Measurements from ENCODE around the gene CORO6. TPM values are rescaled to one million over a fixed set of nuclear protein-coding genes. Genes with fewer than 3 reads are reported as not detected.
A peak's percentile ranks its signal among the peaks of the same experiment; 100 is the strongest.

Gene CORO6
- polyA plus RNA-seq, 3 donors = 1.3 TPM; not detected in 2

DNA sequence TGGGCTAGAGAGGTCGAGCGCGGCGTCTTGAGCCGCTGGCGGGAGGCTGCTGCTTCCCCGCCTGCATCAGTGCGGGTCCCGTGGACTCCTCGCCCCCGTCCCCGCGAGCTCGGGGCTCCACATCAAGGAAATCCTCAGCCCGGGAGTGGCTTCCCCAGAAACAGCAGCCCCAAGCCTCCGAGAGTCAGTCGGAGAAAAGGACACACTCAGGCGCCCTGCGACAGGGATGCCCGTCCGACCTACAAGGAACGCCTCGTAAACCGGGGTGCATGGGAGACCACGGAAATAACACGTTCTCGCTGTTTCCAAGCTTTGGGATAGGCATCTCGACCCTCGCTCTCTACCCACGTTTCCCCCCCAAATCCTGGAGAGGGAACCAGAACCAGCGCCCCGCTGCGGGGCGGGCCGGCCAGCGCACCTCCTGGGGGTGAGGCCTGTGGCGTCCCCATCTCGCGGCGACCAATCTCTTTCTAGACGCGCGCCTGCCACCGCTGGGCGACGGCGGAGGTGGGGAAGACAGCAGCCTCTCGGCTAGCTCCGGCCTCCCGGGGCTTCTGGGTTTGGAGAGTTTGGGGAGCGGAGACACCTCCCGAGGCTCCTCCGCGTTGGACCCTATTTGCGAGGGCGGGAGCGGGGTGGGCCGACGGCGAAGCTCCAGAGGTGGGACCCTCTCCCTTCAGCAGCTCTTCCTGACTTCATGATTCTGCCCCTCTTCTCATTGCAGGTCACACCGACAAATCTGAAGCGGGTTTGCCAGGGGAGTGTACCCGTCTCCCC lies 55.0 kb downstream of the CORO6 start:
- Mint-ChIP-seq H3K27me3 (ENCODE audit: low read depth in 3 of 3) (peaks cover 0 to 7% (median 2%) of the 10 kb centered on the region in 3 donors), H3K4me3 (peak overlapping the region; percentile 95 to 97), H3K4me1 (peaks cover 43% of the 10 kb centered on the region), H3K27ac (peak overlapping the region; percentile 75 to 95 (median 91)), H3K36me3 (peaks cover 15 to 18% of the 10 kb centered on the region in 2 donors), H3K9me3 (no peaks in the 10 kb centered on the region)
- Histone ChIP-seq H3K9me3 (replicated peaks in 1 of 2; ENCODE audit: control insufficient read depth in 1 of 2, insufficient read depth in 1 of 2, low read length in 2 of 2) (no peaks in the 10 kb centered on the region), H2AFZ (ENCODE audit: insufficient read depth, low read depth, low read length, poor library complexity, severe bottlenecking) (peak overlapping the region; percentile 96), H3K27ac (ENCODE audit: low read depth in 1 of 2, low read length in 2 of 2) (peak overlapping the region; percentile 64 to 70), H4K20me1 (ENCODE audit: insufficient read depth, low read length) (peaks cover 18% of the 10 kb centered on the region), H3K4me2 (replicated peaks; ENCODE audit: extremely low read depth, low read length, poor library complexity, severe bottlenecking) (peak overlapping the region; percentile 100), H3K9ac (ENCODE audit: insufficient read depth, low read length, poor library complexity, severe bottlenecking) (peak overlapping the region; percentile 57), H3K4me3 (replicated peaks in 1 of 3; ENCODE audit: low read depth in 2 of 3, low read length in 3 of 3) (peak overlapping the region; percentile 76 to 97 (median 87)), H3K27me3 (ENCODE audit: control insufficient read depth in 2 of 2, insufficient read depth in 2 of 2, low read length in 2 of 2) (no peaks in the 10 kb centered on the region), H3K79me2 (ENCODE audit: insufficient read depth, low read length) (peaks cover 37% of the 10 kb centered on the region), H3K4me1 (ENCODE audit: control insufficient read depth in 1 of 2, insufficient read depth in 2 of 2, low read length in 2 of 2) (peaks cover 35 to 45% of the 10 kb centered on the region in 2 donors), H3K36me3 (replicated peaks in 1 of 2; ENCODE audit: control insufficient read depth in 1 of 2, insufficient read depth in 2 of 2, low read length in 2 of 2) (no peaks in the 10 kb centered on the region)
- intact Hi-C loops (cut with micrococcal nuclease) = loop anchor here (10.0 kb wide), 2 partner anchors 47 to 203 kb away; no protein-coding TSS in a partner anchor
- DNase-seq = peak; percentile 23 to 48 (median 46)
- TF ChIP-seq, protein P1, sequence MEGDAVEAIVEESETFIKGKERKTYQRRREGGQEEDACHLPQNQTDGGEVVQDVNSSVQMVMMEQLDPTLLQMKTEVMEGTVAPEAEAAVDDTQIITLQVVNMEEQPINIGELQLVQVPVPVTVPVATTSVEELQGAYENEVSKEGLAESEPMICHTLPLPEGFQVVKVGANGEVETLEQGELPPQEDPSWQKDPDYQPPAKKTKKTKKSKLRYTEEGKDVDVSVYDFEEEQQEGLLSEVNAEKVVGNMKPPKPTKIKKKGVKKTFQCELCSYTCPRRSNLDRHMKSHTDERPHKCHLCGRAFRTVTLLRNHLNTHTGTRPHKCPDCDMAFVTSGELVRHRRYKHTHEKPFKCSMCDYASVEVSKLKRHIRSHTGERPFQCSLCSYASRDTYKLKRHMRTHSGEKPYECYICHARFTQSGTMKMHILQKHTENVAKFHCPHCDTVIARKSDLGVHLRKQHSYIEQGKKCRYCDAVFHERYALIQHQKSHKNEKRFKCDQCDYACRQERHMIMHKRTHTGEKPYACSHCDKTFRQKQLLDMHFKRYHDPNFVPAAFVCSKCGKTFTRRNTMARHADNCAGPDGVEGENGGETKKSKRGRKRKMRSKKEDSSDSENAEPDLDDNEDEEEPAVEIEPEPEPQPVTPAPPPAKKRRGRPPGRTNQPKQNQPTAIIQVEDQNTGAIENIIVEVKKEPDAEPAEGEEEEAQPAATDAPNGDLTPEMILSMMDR (IDR thresholded peaks at IDR 0.05) = peak; percentile 64
- WGBS (ENCODE audit: insufficient coverage) = under 1% methylated on average over 54 of the region's 63 CpGs

DNA sequence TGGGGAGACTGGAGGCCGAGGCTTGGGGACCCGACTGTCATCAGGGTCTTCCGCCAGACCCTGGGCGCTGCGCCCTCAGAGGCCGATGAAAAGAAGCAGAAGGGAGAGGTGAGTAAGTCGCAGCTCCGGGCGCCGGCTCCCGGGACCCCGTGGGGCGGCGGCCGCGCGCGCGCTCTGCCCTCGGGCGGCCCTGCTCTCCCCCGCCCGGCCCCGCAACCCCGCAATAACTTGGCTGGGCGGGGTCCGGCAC lies 55.5 kb downstream of the CORO6 start:
- Histone ChIP-seq H3K9ac (ENCODE audit: insufficient read depth, low read length, poor library complexity, severe bottlenecking) (peak overlapping the region; percentile 57), H3K4me1 (ENCODE audit: control insufficient read depth in 1 of 2, insufficient read depth in 2 of 2, low read length in 2 of 2) (peaks cover 40 to 45% of the 10 kb centered on the region in 2 donors)

More for the DNA sequence above, 55.5 kb downstream of the CORO6 start:
- Mint-ChIP-seq H3K27ac (peak overlapping the region in 2 of 7 donors; percentile 50 to 68), H3K27me3 (ENCODE audit: low read depth in 3 of 3) (peaks cover 0 to 7% (median 2%) of the 10 kb centered on the region in 3 donors), H3K36me3 (peaks cover 19 to 23% of the 10 kb centered on the region in 2 donors), H3K4me3 (peak overlapping the region; percentile 95 to 97), H3K4me1 (peaks cover 48% of the 10 kb centered on the region), H3K9me3 (no peaks in the 10 kb centered on the region)
- Histone ChIP-seq H2AFZ (ENCODE audit: insufficient read depth, low read depth, low read length, poor library complexity, severe bottlenecking) (peak overlapping the region; percentile 96), H3K27me3 (ENCODE audit: control insufficient read depth in 2 of 2, insufficient read depth in 2 of 2, low read length in 2 of 2) (no peaks in the 10 kb centered on the region), H3K27ac (ENCODE audit: low read depth in 1 of 2, low read length in 2 of 2) (no peak overlapping the region), H3K79me2 (ENCODE audit: insufficient read depth, low read length) (peaks cover 41% of the 10 kb centered on the region), H4K20me1 (ENCODE audit: insufficient read depth, low read length) (peaks cover 16% of the 10 kb centered on the region), H3K36me3 (replicated peaks in 1 of 2; ENCODE audit: control insufficient read depth in 1 of 2, insufficient read depth in 2 of 2, low read length in 2 of 2) (no peaks in the 10 kb centered on the region), H3K4me2 (replicated peaks; ENCODE audit: extremely low read depth, low read length, poor library complexity, severe bottlenecking) (peak overlapping the region; percentile 100), H3K4me3 (replicated peaks in 1 of 3; ENCODE audit: low read depth in 2 of 3, low read length in 3 of 3) (peak overlapping the region; percentile 76 to 97 (median 87)), H3K9me3 (replicated peaks in 1 of 2; ENCODE audit: control insufficient read depth in 1 of 2, insufficient read depth in 1 of 2, low read length in 2 of 2) (no peaks in the 10 kb centered on the region)
- DNase-seq = no peak
- intact Hi-C loops (cut with micrococcal nuclease) = loop anchor here (10.0 kb wide), 2 partner anchors 48 to 202 kb away; no protein-coding TSS in a partner anchor
- TF ChIP-seq, protein P1 (IDR thresholded peaks at IDR 0.05) = no peak
- WGBS (ENCODE audit: insufficient coverage) = 0% methylated on average over 26 of the region's 27 CpGs

Data from CD14-positive monocyte (primary cell).